ENCODE measurements around the gene NAALADL1. TPM values are rescaled to one million over a fixed set of nuclear protein-coding genes. Genes with fewer than 3 reads are reported as not detected.

Gene NAALADL1
- total RNA-seq, 1 donor from 2014 or later: 56.8 TPM

GRCh38 chr11:65045728-65046127 lies 12.6 kb downstream of the NAALADL1 start:
- H3K27me3 ChIP-seq: no peaks in the 10 kb centered on the region
- DNase-seq (ENCODE audit: low spot score in 2 of 2): no peak
- intact Hi-C loops (cut with DNase I): loop anchor here (10.0 kb wide), 1 partner anchor 619 kb away; the partner anchor contains the start of gene RELA
- no peak overlapping the region for H3K27ac ChIP-seq
- no peaks in the 10 kb centered on the region for H3K9me3 ChIP-seq
- no peak overlapping the region for H3K4me3 ChIP-seq
- H3K4me1 ChIP-seq: peaks cover 4 to 23% of the 10 kb centered on the region in 2 donors
- TF ChIP-seq CTCF (IDR thresholded peaks at IDR 0.05): no peak
- peaks cover 0 to 12% of the 10 kb centered on the region in 2 donors for H3K36me3 ChIP-seq

- Histone ChIP-seq H3K27me3 (no peaks in the 10 kb centered on the region), H3K27ac (no peak overlapping the region), H3K4me3 (no peak overlapping the region), H3K9me3 (no peaks in the 10 kb centered on the region), H3K4me1 (peaks cover 4 to 23% of the 10 kb centered on the region in 2 donors), H3K36me3 (peaks cover 0 to 12% of the 10 kb centered on the region in 2 donors)
- intact Hi-C loops (cut with DNase I): loop anchor here (10.0 kb wide), 1 partner anchor 620 kb away; the partner anchor contains the start of gene RELA
- TF ChIP-seq CTCF (IDR thresholded peaks at IDR 0.05): no peak
- DNase-seq (ENCODE audit: low spot score in 2 of 2): no peak
Observed at GRCh38 chr11:65045061-65045460, 13.3 kb downstream of the NAALADL1 start.

GRCh38 chr11:65043881-65044501 lies 14.4 kb downstream of the NAALADL1 start:
- peaks cover 0 to 19% of the 10 kb centered on the region in 2 donors for H3K36me3 ChIP-seq
- intact Hi-C loops (cut with DNase I): loop anchor here (5.0 to 10.0 kb wide), 2 partner anchors 38 to 621 kb away; partner anchors contain the start of genes CDCA5, RELA and ZFPL1
- H3K4me1 ChIP-seq: peaks cover 4 to 23% of the 10 kb centered on the region in 2 donors
- no peaks in the 10 kb centered on the region for H3K27me3 ChIP-seq
- no peak overlapping the region for H3K27ac ChIP-seq
- DNase-seq (ENCODE audit: low spot score in 2 of 2): no peak
- H3K9me3 ChIP-seq: no peaks in the 10 kb centered on the region
- H3K4me3 ChIP-seq: no peak overlapping the region
- no peak for TF ChIP-seq CTCF (IDR thresholded peaks at IDR 0.05)

- no peaks in the 10 kb centered on the region for H3K9me3 ChIP-seq
- no peak for TF ChIP-seq CTCF (IDR thresholded peaks at IDR 0.05)
- no peak overlapping the region for H3K4me3 ChIP-seq
- H3K4me1 ChIP-seq: peaks cover 4 to 18% of the 10 kb centered on the region in 2 donors
- intact Hi-C loops (cut with DNase I): loop anchor here (5.0 to 10.0 kb wide), 2 partner anchors 39 to 622 kb away; partner anchors contain the start of genes CDCA5, RELA and ZFPL1
- no peak for DNase-seq (ENCODE audit: low spot score in 2 of 2)
- H3K36me3 ChIP-seq: peaks cover 8 to 28% of the 10 kb centered on the region in 2 donors
- H3K27me3 ChIP-seq: no peaks in the 10 kb centered on the region
- H3K27ac ChIP-seq: no peak overlapping the region
Observed at GRCh38 chr11:65042891-65043290, 15.5 kb downstream of the NAALADL1 start.

GRCh38 chr11:65040847-65041622 lies 17.3 kb downstream of the NAALADL1 start, which contains the start of gene SAC3D1:
Gene SAC3D1, plus strand, starts transcription at chr11:65041210. Its CDS starts 83 bp downstream, at chr11:65041293.
- peaks cover 4 to 6% of the 10 kb centered on the region in 2 donors for H3K4me1 ChIP-seq
- no peaks in the 10 kb centered on the region for H3K9me3 ChIP-seq
- peaks cover 13 to 36% of the 10 kb centered on the region in 2 donors for H3K36me3 ChIP-seq
- no peak for TF ChIP-seq CTCF (IDR thresholded peaks at IDR 0.05)
- peak; percentile 62 to 94 for DNase-seq (ENCODE audit: low spot score in 2 of 2)
- peak within 1 kb of the TSS; percentile 82 to 95 for H3K4me3 ChIP-seq
- intact Hi-C loops (cut with DNase I): loop anchor here (1.0 to 10.0 kb wide), 4 partner anchors 13 to 624 kb away; partner anchors contain the start of genes ARL2, CDCA5, RELA and ZFPL1
- peak within 1 kb of the TSS; percentile 89 for H3K27ac ChIP-seq
- H3K27me3 ChIP-seq: no peaks in the 10 kb centered on the region

Data from ascending aorta (tissue), 2 donors.